ENCODE results near the gene THEM5. TPM values are rescaled to one million over a fixed set of nuclear protein-coding genes. Genes with fewer than 3 reads are reported as not detected.

The THEM5 gene
- total RNA-seq, 2 experiments from 2014 or later = not detected

GRCh38 chr1:151831256-151831591 is 22.3 kb downstream of the THEM5 start:
- no peak for DNase-seq
- Mint-ChIP-seq H3K4me3 (no peak overlapping the region), H3K36me3 (no peaks in the 10 kb centered on the region), H3K27me3 (no peaks in the 10 kb centered on the region), H3K9me3 (no peaks in the 10 kb centered on the region), H3K27ac (peak overlapping the region; percentile 74), H3K4me1 (peaks cover 44% of the 10 kb centered on the region)
- POLR2A ChIA-PET = interaction anchor here (0.7 kb wide), 1 partner anchor 10 kb away, joined by 3 read pairs; no protein-coding TSS in a partner anchor
- no peak for ATAC-seq (ENCODE audit: low read depth)

- Mint-ChIP-seq H3K27me3 (no peaks in the 10 kb centered on the region), H3K4me1 (peaks cover 44% of the 10 kb centered on the region), H3K27ac (peak overlapping the region; percentile 80), H3K4me3 (no peak overlapping the region), H3K36me3 (no peaks in the 10 kb centered on the region), H3K9me3 (no peaks in the 10 kb centered on the region)
- no peak for DNase-seq
- no peak for ATAC-seq (ENCODE audit: low read depth)
- POLR2A ChIA-PET = interaction anchor here (1.2 kb wide), 1 partner anchor 67 kb away, joined by 3 read pairs; no protein-coding TSS in a partner anchor
Observed at GRCh38 chr1:151830055-151830454, 23.5 kb downstream of the THEM5 start.

GRCh38 chr1:151829352-151830046 is 24.0 kb downstream of the THEM5 start:
- no peaks in the 10 kb centered on the region for H3K9me3 Mint-ChIP-seq
- POLR2A ChIA-PET = interaction anchor here (0.7 to 1.2 kb wide), 2 partner anchors 17 to 67 kb away, joined by 3 read pairs; no protein-coding TSS in a partner anchor
- H3K4me1 Mint-ChIP-seq = peaks cover 44% of the 10 kb centered on the region
- H3K27me3 Mint-ChIP-seq = peaks cover under 1% of the 10 kb centered on the region
- DNase-seq (no peak), ATAC-seq (ENCODE audit: low read depth) (no peak)
- no peaks in the 10 kb centered on the region for H3K36me3 Mint-ChIP-seq
- peak overlapping the region; percentile 61 for H3K4me3 Mint-ChIP-seq
- peak overlapping the region; percentile 80 for H3K27ac Mint-ChIP-seq

GRCh38 chr1:151828921-151829320 is 24.6 kb downstream of the THEM5 start:
- peak overlapping the region; percentile 61 for H3K4me3 Mint-ChIP-seq
- H3K4me1 Mint-ChIP-seq = peaks cover 43% of the 10 kb centered on the region
- POLR2A ChIA-PET = interaction anchor here (0.7 to 1.6 kb wide), 3 partner anchors 16 to 318 kb away, joined by 3 to 4 read pairs (median 3); partner anchors contain the start of genes CGN and MRPL9
- no peak for DNase-seq
- no peak for ATAC-seq (ENCODE audit: low read depth)
- H3K27me3 Mint-ChIP-seq = peaks cover 1% of the 10 kb centered on the region
- peak overlapping the region; percentile 80 for H3K27ac Mint-ChIP-seq
- no peaks in the 10 kb centered on the region for H3K36me3 Mint-ChIP-seq
- no peaks in the 10 kb centered on the region for H3K9me3 Mint-ChIP-seq

- DNase-seq (no peak), ATAC-seq (ENCODE audit: low read depth) (no peak)
- Mint-ChIP-seq H3K27me3 (peaks cover 1% of the 10 kb centered on the region), H3K4me3 (peak overlapping the region; percentile 41), H3K27ac (no peak overlapping the region), H3K36me3 (no peaks in the 10 kb centered on the region), H3K9me3 (no peaks in the 10 kb centered on the region), H3K4me1 (peaks cover 33% of the 10 kb centered on the region)
- POLR2A ChIA-PET = interaction anchor here (0.8 to 1.6 kb wide), 2 partner anchors 65 to 317 kb away, joined by 3 to 4 read pairs; partner anchors contain the start of genes CGN and MRPL9
Observed at GRCh38 chr1:151827853-151828252, 25.7 kb downstream of the THEM5 start.

GRCh38 chr1:151825751-151826660 is 27.5 kb downstream of the THEM5 start:
- no peaks in the 10 kb centered on the region for H3K36me3 Mint-ChIP-seq
- no peaks in the 10 kb centered on the region for H3K9me3 Mint-ChIP-seq
- no peak overlapping the region for H3K27ac Mint-ChIP-seq
- ATAC-seq (ENCODE audit: low read depth) = no peak
- H3K4me3 Mint-ChIP-seq = no peak overlapping the region
- DNase-seq = no peak
- POLR2A ChIA-PET = interaction anchor here (1.1 kb wide), 1 partner anchor 214 kb away, joined by 4 read pairs; no protein-coding TSS in a partner anchor
- H3K4me1 Mint-ChIP-seq = peaks cover 33% of the 10 kb centered on the region
- peaks cover 1% of the 10 kb centered on the region for H3K27me3 Mint-ChIP-seq

GRCh38 chr1:151825204-151825603 is 28.3 kb downstream of the THEM5 start:
- Mint-ChIP-seq H3K9me3 (no peaks in the 10 kb centered on the region), H3K36me3 (no peaks in the 10 kb centered on the region), H3K4me1 (peaks cover 32% of the 10 kb centered on the region), H3K4me3 (no peak overlapping the region), H3K27ac (no peak overlapping the region), H3K27me3 (peaks cover 1% of the 10 kb centered on the region)
- POLR2A ChIA-PET = interaction anchor here (0.9 kb wide), 1 partner anchor 10 kb away, joined by 3 read pairs; no protein-coding TSS in a partner anchor
- no peak for ATAC-seq (ENCODE audit: low read depth)
- no peak for DNase-seq

- no peaks in the 10 kb centered on the region for H3K36me3 Mint-ChIP-seq
- peaks cover 17% of the 10 kb centered on the region for H3K4me1 Mint-ChIP-seq
- DNase-seq (no peak), ATAC-seq (ENCODE audit: low read depth) (no peak)
- POLR2A ChIA-PET = no interaction called here
- peaks cover 1% of the 10 kb centered on the region for H3K27me3 Mint-ChIP-seq
- no peak overlapping the region for H3K27ac Mint-ChIP-seq
- H3K4me3 Mint-ChIP-seq = no peak overlapping the region
- H3K9me3 Mint-ChIP-seq = no peaks in the 10 kb centered on the region
Observed at GRCh38 chr1:151823175-151823574, 30.3 kb downstream of the THEM5 start.

- POLR2A ChIA-PET = interaction anchor here (1.6 kb wide), 1 partner anchor 9 kb away, joined by 3 read pairs; no protein-coding TSS in a partner anchor
- Mint-ChIP-seq H3K27me3 (peaks cover 1% of the 10 kb centered on the region), H3K9me3 (no peaks in the 10 kb centered on the region), H3K4me3 (no peak overlapping the region), H3K27ac (no peak overlapping the region), H3K36me3 (no peaks in the 10 kb centered on the region), H3K4me1 (peaks cover 14% of the 10 kb centered on the region)
- DNase-seq (no peak), ATAC-seq (ENCODE audit: low read depth) (no peak)
Observed at GRCh38 chr1:151822404-151822803, 31.1 kb downstream of the THEM5 start.

GRCh38 chr1:151820940-151821339 is 32.6 kb downstream of the THEM5 start:
- no peaks in the 10 kb centered on the region for H3K36me3 Mint-ChIP-seq
- peak; percentile 29 for ATAC-seq (ENCODE audit: low read depth)
- H3K4me3 Mint-ChIP-seq = no peak overlapping the region
- H3K9me3 Mint-ChIP-seq = no peaks in the 10 kb centered on the region
- no peak overlapping the region for H3K27ac Mint-ChIP-seq
- H3K27me3 Mint-ChIP-seq = peaks cover 4% of the 10 kb centered on the region
- peaks cover 19% of the 10 kb centered on the region for H3K4me1 Mint-ChIP-seq
- no peak for DNase-seq
- POLR2A ChIA-PET = interaction anchor here (1.6 kb wide), 1 partner anchor 10 kb away, joined by 3 read pairs; no protein-coding TSS in a partner anchor

GRCh38 chr1:151819976-151820623 is 33.4 kb downstream of the THEM5 start:
- POLR2A ChIA-PET = interaction anchor here (0.6 kb wide), 1 partner anchor 564 kb away, joined by 3 read pairs; no protein-coding TSS in a partner anchor
- H3K27ac Mint-ChIP-seq = no peak overlapping the region
- DNase-seq (no peak), ATAC-seq (ENCODE audit: low read depth) (no peak)
- H3K4me1 Mint-ChIP-seq = peaks cover 26% of the 10 kb centered on the region
- H3K36me3 Mint-ChIP-seq = no peaks in the 10 kb centered on the region
- peaks cover 4% of the 10 kb centered on the region for H3K27me3 Mint-ChIP-seq
- H3K4me3 Mint-ChIP-seq = no peak overlapping the region
- H3K9me3 Mint-ChIP-seq = no peaks in the 10 kb centered on the region

GRCh38 chr1:151819227-151819835 is 34.2 kb downstream of the THEM5 start:
- H3K27ac Mint-ChIP-seq = no peak overlapping the region
- DNase-seq = no peak
- no peaks in the 10 kb centered on the region for H3K9me3 Mint-ChIP-seq
- POLR2A ChIA-PET = no interaction called here
- no peaks in the 10 kb centered on the region for H3K36me3 Mint-ChIP-seq
- H3K4me3 Mint-ChIP-seq = no peak overlapping the region
- ATAC-seq (ENCODE audit: low read depth) = no peak
- H3K4me1 Mint-ChIP-seq = peaks cover 26% of the 10 kb centered on the region
- peaks cover 2% of the 10 kb centered on the region for H3K27me3 Mint-ChIP-seq

All from activated naive CD8-positive, alpha-beta T cell treated with anti-CD3 and anti-CD28 coated beads, Interleukin-2, amount 10 ng/mL, durations not matched to agents 7 days and 5 days (primary cell).